Activated CD8-positive, alpha-beta T cell treated with anti-CD3 and anti-CD28 coated beads for 36 hours (primary cell): ENCODE measurements around the gene MRTFB. TPM values are rescaled to one million over a fixed set of nuclear protein-coding genes. Genes with fewer than 3 reads are reported as not detected.

Experiments used
- ATAC-seq: fragments of 200-7000 bp; cut with Tn5 transposase; one replicate; pipeline ENCODE4 v1.10.0; 2021; ENCODE audit warnings: mild to moderate bottlenecking, moderate library complexity
- CTCF ChIA-PET: fragments of 350-600 bp; sonication (Branson Sonifier 250); formaldehyde crosslinking; loops from one replicate; lab custom pipeline; 2021; ENCODE audit warnings: antibody characterized with exemption; lab: Charles Lee
- POLR2A ChIA-PET: fragments of 350-600 bp; sonication (Branson Sonifier 250); formaldehyde crosslinking; loops from one replicate; lab custom pipeline; 2021; ENCODE audit warnings: antibody characterized with exemption; lab: Charles Lee
- DNase-seq: peaks from one replicate; pipeline ENCODE4 v3.0.0-alpha.2; 2020
- H3K27ac Mint-ChIP-seq: one replicate; pipeline ENCODE4 v1.8.0; 2021; ENCODE audit warnings: mild to moderate bottlenecking, mixed read lengths
- H3K27me3 Mint-ChIP-seq: one replicate; pipeline ENCODE4 v1.8.0; 2021; ENCODE audit warnings: mixed read lengths
- H3K36me3 Mint-ChIP-seq: one replicate; pipeline ENCODE4 v1.8.0; 2021; ENCODE audit warnings: low read depth, mixed read lengths
- H3K4me1 Mint-ChIP-seq: one replicate; pipeline ENCODE4 v1.8.0; 2021; ENCODE audit warnings: low read depth, mixed read lengths
- H3K4me3 Mint-ChIP-seq: one replicate; pipeline ENCODE4 v1.8.0; 2021; ENCODE audit warnings: mild to moderate bottlenecking, moderate library complexity, mixed read lengths
- H3K9me3 Mint-ChIP-seq: one replicate; pipeline ENCODE4 v1.8.0; 2021; ENCODE audit warnings: mixed read lengths
- CTCF ChIP-seq: fragments of 200-600 bp; IDR thresholded peaks from one replicate; pipeline ENCODE4 v1.8.0; 2022; ENCODE audit warnings: antibody characterized with exemption, mild to moderate bottlenecking
- intact Hi-C: fragments of 100-400 bp; cut with micrococcal nuclease; formaldehyde crosslinking; loops from one replicate; pipeline ENCODE4 v1.10.0; 2022
- total RNA-seq, 2 experiments: library from RNA; stranded (reverse); gene quantifications; one replicate each; pipeline ENCODE4 v1.2.3, GENCODE V29; 2021

MRTFB gene
- total RNA-seq, 2 experiments from 2014 or later, result 10.3 to 12.0 TPM

- intact Hi-C loops, result no loop called here
- no peak overlapping the region for H3K4me3 Mint-ChIP-seq
- no peaks in the 10 kb centered on the region for H3K9me3 Mint-ChIP-seq
- H3K36me3 Mint-ChIP-seq, result no peaks in the 10 kb centered on the region
- DNase-seq (no peak), ATAC-seq (no peak)
- CTCF ChIA-PET, result no interaction called here
- no peaks in the 10 kb centered on the region for H3K27me3 Mint-ChIP-seq
- H3K27ac Mint-ChIP-seq, result no peak overlapping the region
- no peaks in the 10 kb centered on the region for H3K4me1 Mint-ChIP-seq
- TF ChIP-seq CTCF, result no peak
- POLR2A ChIA-PET, result no interaction called here
Observed at GRCh38 chr16:14148569-14148968, 77.5 kb downstream of the MRTFB start.

GRCh38 chr16:14150796-14151195, 79.7 kb downstream of the MRTFB start:
- H3K4me1 Mint-ChIP-seq, result no peaks in the 10 kb centered on the region
- H3K4me3 Mint-ChIP-seq, result no peak overlapping the region
- intact Hi-C loops, result no loop called here
- DNase-seq (no peak), ATAC-seq (no peak)
- ChIA-PET CTCF (no interaction called here), POLR2A (no interaction called here)
- no peak overlapping the region for H3K27ac Mint-ChIP-seq
- no peaks in the 10 kb centered on the region for H3K27me3 Mint-ChIP-seq
- no peaks in the 10 kb centered on the region for H3K9me3 Mint-ChIP-seq
- no peaks in the 10 kb centered on the region for H3K36me3 Mint-ChIP-seq
- TF ChIP-seq CTCF, result no peak

GRCh38 chr16:14151256-14152030, 80.3 kb downstream of the MRTFB start:
- H3K27ac Mint-ChIP-seq, result no peak overlapping the region
- TF ChIP-seq CTCF, result no peak
- ChIA-PET POLR2A (no interaction called here), CTCF (no interaction called here)
- H3K9me3 Mint-ChIP-seq, result no peaks in the 10 kb centered on the region
- DNase-seq (no peak), ATAC-seq (no peak)
- intact Hi-C loops, result no loop called here
- H3K27me3 Mint-ChIP-seq, result no peaks in the 10 kb centered on the region
- H3K36me3 Mint-ChIP-seq, result no peaks in the 10 kb centered on the region
- H3K4me3 Mint-ChIP-seq, result no peak overlapping the region
- no peaks in the 10 kb centered on the region for H3K4me1 Mint-ChIP-seq

- Mint-ChIP-seq H3K4me1 (no peaks in the 10 kb centered on the region), H3K9me3 (no peaks in the 10 kb centered on the region), H3K27me3 (no peaks in the 10 kb centered on the region), H3K36me3 (no peaks in the 10 kb centered on the region), H3K4me3 (no peak overlapping the region), H3K27ac (no peak overlapping the region)
- ChIA-PET POLR2A (no interaction called here), CTCF (no interaction called here)
- TF ChIP-seq CTCF, result no peak
- no peak for ATAC-seq
- no peak for DNase-seq
- intact Hi-C loops, result no loop called here
Observed at GRCh38 chr16:14155572-14156190, 84.6 kb downstream of the MRTFB start.

GRCh38 chr16:14164916-14165662, 94.0 kb downstream of the MRTFB start:
- Mint-ChIP-seq H3K4me3 (no peak overlapping the region), H3K36me3 (peaks cover 2% of the 10 kb centered on the region), H3K27me3 (no peaks in the 10 kb centered on the region), H3K9me3 (no peaks in the 10 kb centered on the region), H3K27ac (no peak overlapping the region), H3K4me1 (peaks cover 23% of the 10 kb centered on the region)
- DNase-seq (no peak), ATAC-seq (no peak)
- ChIA-PET POLR2A (no interaction called here), CTCF (no interaction called here)
- TF ChIP-seq CTCF, result no peak
- intact Hi-C loops, result no loop called here
